Neural crest cell (in vitro differentiated cells): ENCODE data around the gene KCNK1. TPM values are rescaled to one million over a fixed set of nuclear protein-coding genes. Genes with fewer than 3 reads are reported as not detected.

Experiments
- DNase-seq: peaks from one replicate; pipeline ENCODE4 v3.0.0; 2021; ENCODE audit warnings: low read depth, mixed read lengths, low spot score
- H3K27ac Mint-ChIP-seq: one replicate; pipeline ENCODE4 v1.8.0; 2021; ENCODE audit warnings: mild to moderate bottlenecking, mixed read lengths; ENCODE audit not compliant: unreplicated experiment
- H3K27me3 Mint-ChIP-seq: 2 replicates; pipeline ENCODE4 v1.8.0; 2021; ENCODE audit warnings: low read depth, mild to moderate bottlenecking, mixed read lengths
- H3K36me3 Mint-ChIP-seq: 2 replicates; pipeline ENCODE4 v1.8.0; 2021; ENCODE audit warnings: low read depth, mild to moderate bottlenecking, mixed read lengths
- H3K4me1 Mint-ChIP-seq: 2 replicates; pipeline ENCODE4 v1.8.0; 2021; ENCODE audit warnings: mixed read lengths
- H3K4me3 Mint-ChIP-seq: one replicate; pipeline ENCODE4 v1.8.0; 2021; ENCODE audit warnings: mild to moderate bottlenecking, mixed read lengths
- H3K9me3 Mint-ChIP-seq: 2 replicates; pipeline ENCODE4 v1.8.0; 2021; ENCODE audit warnings: mixed read lengths
- CTCF ChIP-seq: fragments of 200-600 bp; sonication (generic); conservative IDR thresholded peaks from 2 replicates; pipeline ENCODE4 v1.5.0; 2021; ENCODE audit warnings: antibody characterized with exemption, mild to moderate bottlenecking
- total RNA-seq: library from RNA; stranded (reverse); gene quantifications from 2 replicates; pipeline ENCODE4 v1.2.1, GENCODE V29; 2021

The KCNK1 gene
- total RNA-seq, 1 donor from 2014 or later = 0.56 TPM

- DNase-seq = no peak
- peaks cover 34% of the 10 kb centered on the region for H3K27me3 Mint-ChIP-seq
- no peaks in the 10 kb centered on the region for H3K9me3 Mint-ChIP-seq
- H3K36me3 Mint-ChIP-seq = no peaks in the 10 kb centered on the region
- no peaks in the 10 kb centered on the region for H3K4me1 Mint-ChIP-seq
- TF ChIP-seq CTCF = no peak
- no peak overlapping the region for H3K27ac Mint-ChIP-seq
- no peak overlapping the region for H3K4me3 Mint-ChIP-seq
Measured at GRCh38 chr1:233624289-233624688, 10.4 kb downstream of the KCNK1 start.

- peaks cover 35% of the 10 kb centered on the region for H3K27me3 Mint-ChIP-seq
- no peaks in the 10 kb centered on the region for H3K4me1 Mint-ChIP-seq
- no peaks in the 10 kb centered on the region for H3K36me3 Mint-ChIP-seq
- no peaks in the 10 kb centered on the region for H3K9me3 Mint-ChIP-seq
- DNase-seq = no peak
- no peak overlapping the region for H3K4me3 Mint-ChIP-seq
- H3K27ac Mint-ChIP-seq = no peak overlapping the region
- no peak for TF ChIP-seq CTCF
Measured at GRCh38 chr1:233625087-233625486, 11.2 kb downstream of the KCNK1 start.

GRCh38 chr1:233625510-233625981, 11.6 kb downstream of the KCNK1 start:
- no peaks in the 10 kb centered on the region for H3K36me3 Mint-ChIP-seq
- peaks cover 35% of the 10 kb centered on the region for H3K27me3 Mint-ChIP-seq
- TF ChIP-seq CTCF = no peak
- H3K9me3 Mint-ChIP-seq = no peaks in the 10 kb centered on the region
- no peaks in the 10 kb centered on the region for H3K4me1 Mint-ChIP-seq
- H3K27ac Mint-ChIP-seq = no peak overlapping the region
- H3K4me3 Mint-ChIP-seq = no peak overlapping the region
- DNase-seq = no peak

- Mint-ChIP-seq H3K9me3 (no peaks in the 10 kb centered on the region), H3K4me1 (no peaks in the 10 kb centered on the region), H3K4me3 (no peak overlapping the region)
Measured at GRCh38 chr1:233627376-233627775, 13.5 kb downstream of the KCNK1 start.

GRCh38 chr1:233627823-233628222, 13.9 kb downstream of the KCNK1 start:
- DNase-seq = no peak
- Mint-ChIP-seq H3K27me3 (peaks cover 23% of the 10 kb centered on the region), H3K9me3 (no peaks in the 10 kb centered on the region), H3K36me3 (no peaks in the 10 kb centered on the region), H3K4me1 (no peaks in the 10 kb centered on the region), H3K4me3 (no peak overlapping the region), H3K27ac (no peak overlapping the region)
- TF ChIP-seq CTCF = no peak

More at GRCh38 chr1:233627376-233627775, 13.5 kb downstream of the KCNK1 start:
- peaks cover 23% of the 10 kb centered on the region for H3K27me3 Mint-ChIP-seq
- no peak overlapping the region for H3K27ac Mint-ChIP-seq
- no peak for DNase-seq
- no peaks in the 10 kb centered on the region for H3K36me3 Mint-ChIP-seq
- no peak for TF ChIP-seq CTCF
